Measurements from ENCODE around the gene POU2AF2.
A peak's percentile ranks its signal among the peaks of the same experiment; 100 is the strongest.
"Not testable (repeated sequence)": the region's sequence is repeated elsewhere in the genome, so short reads cannot be mapped to it uniquely, and the experiment has no call there.

Gene POU2AF2

GRCh38 chr11:111303461-111303860, 57.9 kb downstream of the POU2AF2 start:
- DNase-seq (ENCODE audit: low spot score) = no peak

- DNase-seq (ENCODE audit: low spot score) = no peak
Measured at GRCh38 chr11:111305162-111305802, 59.8 kb downstream of the POU2AF2 start.

DNA sequence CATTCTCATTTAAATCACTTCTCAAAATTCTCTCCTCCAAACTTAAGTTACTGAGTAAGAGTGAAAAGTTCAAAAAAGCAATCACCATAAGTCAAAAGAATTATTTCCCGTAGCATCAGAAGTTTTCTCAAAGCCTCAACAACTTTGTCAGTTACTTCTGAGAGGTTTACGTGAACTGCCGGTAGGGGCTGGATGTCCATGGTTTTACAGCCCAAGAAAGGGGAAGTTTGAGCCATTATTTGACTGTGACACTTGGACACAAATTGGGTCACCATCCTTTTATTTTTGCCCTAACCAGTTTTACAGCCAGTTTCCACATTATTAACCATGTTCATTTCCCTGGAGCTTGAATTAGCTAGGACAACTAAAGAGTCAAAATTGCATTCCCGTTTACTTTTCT, 60.4 kb downstream of the POU2AF2 start:
- no peak for DNase-seq (ENCODE audit: low spot score)

GRCh38 chr11:111306321-111306720, 60.8 kb downstream of the POU2AF2 start:
- no peak for DNase-seq (ENCODE audit: low spot score)

DNA sequence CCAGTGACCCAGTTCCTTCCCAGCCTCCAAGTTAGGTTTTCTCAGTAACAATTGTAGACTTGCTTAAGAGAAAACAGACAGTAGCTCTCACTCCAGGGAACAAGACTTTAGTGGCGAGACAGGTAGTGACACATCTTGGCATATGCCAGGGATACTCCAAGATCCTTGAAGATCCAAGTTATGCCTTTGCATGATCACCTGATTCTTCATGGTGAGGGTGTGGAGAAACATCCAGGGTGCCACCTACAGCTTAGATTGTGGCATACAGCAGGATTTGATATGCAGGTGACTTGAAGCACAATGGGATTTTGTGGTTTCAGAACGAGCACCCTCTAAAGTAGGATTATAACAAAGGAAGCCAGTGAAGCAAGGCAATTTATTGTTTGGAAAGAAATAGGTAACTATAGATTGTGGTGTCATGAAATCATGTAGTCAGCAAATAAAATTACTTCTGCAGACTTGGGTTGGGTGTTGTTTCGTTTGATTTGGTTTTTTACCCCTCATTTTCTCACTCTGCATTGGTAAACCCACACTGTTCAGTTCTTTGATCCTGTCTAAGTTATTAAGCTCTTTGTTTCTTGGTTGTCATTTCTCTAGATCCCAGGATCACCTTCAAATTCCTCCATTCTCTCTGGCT, 62.1 kb downstream of the POU2AF2 start:
- no peak for DNase-seq (ENCODE audit: low spot score)

DNA sequence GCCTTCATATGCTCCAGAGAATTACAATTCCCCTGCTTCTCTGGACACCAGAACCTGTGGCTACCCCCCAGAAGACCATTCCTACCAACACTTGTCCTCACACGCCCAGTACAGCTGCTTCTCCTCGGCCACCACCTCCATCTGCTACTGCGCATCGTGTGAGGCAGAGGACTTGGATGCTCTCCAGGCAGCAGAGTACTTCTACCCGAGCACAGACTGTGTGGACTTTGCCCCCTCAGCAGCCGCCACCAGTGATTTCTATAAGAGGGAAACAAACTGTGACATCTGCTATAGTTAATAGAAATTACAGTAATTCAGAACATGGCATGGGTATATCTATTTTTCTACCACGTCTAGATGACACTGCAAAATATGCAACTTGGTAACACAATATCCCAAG, 62.6 kb downstream of the POU2AF2 start:
- no peak for DNase-seq (ENCODE audit: low spot score)

- DNase-seq (ENCODE audit: low spot score) = no peak
Measured at GRCh38 chr11:111309215-111309915, 63.8 kb downstream of the POU2AF2 start.

DNA sequence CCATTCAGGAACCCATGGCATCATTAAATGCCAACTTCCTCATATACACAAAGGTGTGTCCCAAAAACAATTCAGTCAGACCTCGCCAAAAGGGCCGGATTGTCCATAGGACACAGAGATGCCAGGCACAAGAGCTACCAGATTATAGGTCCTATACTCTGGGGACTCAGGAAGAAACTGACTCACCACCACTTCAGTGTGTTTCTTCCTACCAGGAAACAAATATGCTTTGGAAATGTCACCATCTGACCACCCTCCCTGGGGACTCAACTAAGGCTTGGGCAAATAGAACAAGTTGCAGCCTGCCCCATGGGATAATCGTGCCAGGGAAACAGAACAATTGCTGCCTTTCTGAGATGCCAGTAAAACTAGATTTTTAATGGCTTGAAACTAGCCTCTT, 64.6 kb downstream of the POU2AF2 start:
- no peak for DNase-seq (ENCODE audit: low spot score)

- DNase-seq (ENCODE audit: low spot score) = no peak
Measured at GRCh38 chr11:111310723-111311122, 65.2 kb downstream of the POU2AF2 start.

DNA sequence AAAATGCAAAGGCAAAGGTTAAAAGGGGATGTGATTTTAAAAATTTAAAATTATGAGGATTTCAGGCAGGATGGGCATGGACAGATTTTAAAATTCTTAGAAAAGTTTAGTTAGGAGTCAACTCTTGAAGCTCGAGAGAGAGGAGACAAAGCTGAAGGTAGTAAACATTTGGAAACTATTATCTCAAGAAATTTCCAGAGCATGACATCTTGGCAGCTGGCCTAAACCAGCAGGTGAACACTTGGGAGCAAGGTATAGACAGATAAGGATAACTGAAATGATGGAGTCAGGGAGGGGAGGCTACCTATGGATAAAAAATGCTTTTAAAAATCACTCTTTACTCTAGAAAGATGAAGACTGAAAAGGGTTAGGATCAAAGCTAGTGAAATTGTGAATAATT, 66.6 kb downstream of the POU2AF2 start:
- no peak for DNase-seq (ENCODE audit: low spot score)

DNA sequence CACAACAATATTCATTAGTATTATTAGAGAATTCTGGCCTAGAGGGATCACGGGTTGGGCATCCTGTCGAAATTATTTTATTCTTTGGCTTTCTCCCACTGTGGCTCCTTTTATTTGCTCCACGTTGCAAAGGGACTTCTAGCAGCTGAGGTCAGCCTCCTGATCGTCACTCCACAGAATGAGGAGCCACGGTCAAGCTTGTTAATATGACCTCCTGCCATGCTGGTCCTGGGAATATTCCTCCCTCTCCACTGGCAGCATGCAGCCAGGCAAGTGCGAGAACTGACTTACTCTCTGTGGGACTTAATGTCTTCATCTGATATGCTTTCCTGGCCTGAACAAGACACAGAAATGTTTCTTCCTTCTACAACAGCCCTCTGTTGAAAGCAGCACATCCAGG, 73.8 kb downstream of the POU2AF2 start:
- no peak for DNase-seq (ENCODE audit: low spot score)

GRCh38 chr11:111320199-111320598, 74.7 kb downstream of the POU2AF2 start:
- not testable (repeated sequence) for DNase-seq (ENCODE audit: low spot score)

- no peak for DNase-seq (ENCODE audit: low spot score)
Measured at GRCh38 chr11:111320728-111321568, 75.4 kb downstream of the POU2AF2 start.

DNA sequence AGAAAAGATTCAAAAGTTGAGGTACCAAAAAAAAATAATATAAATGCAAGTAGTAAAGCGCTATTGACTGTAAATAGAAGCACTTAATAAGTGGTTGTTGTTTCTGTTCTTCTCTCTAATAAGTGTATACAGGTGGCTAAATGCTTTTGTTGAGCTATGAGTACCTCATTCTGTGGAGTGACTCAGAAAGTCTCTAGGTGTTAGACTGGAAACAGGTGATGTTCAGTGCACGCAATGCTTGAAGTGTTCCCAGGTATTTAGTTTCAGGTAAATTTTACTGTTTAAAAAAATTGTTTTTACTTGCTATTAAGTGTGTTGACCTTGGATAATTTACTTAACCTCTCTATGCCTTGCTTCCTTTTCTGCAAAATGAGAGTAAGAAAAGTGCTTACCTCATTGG, 77.0 kb downstream of the POU2AF2 start:
- no peak for DNase-seq (ENCODE audit: low spot score)

- DNase-seq (ENCODE audit: low spot score) = no peak
Measured at GRCh38 chr11:111324277-111324720, 78.8 kb downstream of the POU2AF2 start.

DNA sequence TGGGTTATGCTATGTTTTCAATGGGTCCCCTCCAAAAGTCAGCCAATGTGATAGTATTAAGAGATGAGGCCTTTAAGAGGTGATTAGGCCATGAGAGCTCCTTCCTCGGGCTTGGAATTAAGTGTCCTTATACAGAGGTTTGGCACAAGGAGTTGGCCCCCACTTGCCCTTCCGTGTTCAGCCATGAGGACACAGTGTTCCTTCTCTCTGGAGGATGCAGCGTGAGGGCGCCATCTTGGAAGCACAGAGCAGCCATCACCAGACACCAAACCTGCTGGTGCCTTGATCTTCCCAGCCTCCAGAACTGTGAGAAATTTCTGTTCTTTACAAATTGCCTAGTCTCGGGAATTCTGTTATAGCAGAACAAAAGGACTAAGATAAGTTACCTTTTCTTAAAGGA, 79.7 kb downstream of the POU2AF2 start:
- no peak for DNase-seq (ENCODE audit: low spot score)

GRCh38 chr11:111326824-111327223, 81.3 kb downstream of the POU2AF2 start:
- no peak for DNase-seq (ENCODE audit: low spot score)

GRCh38 chr11:111327908-111328624, 82.5 kb downstream of the POU2AF2 start:
- DNase-seq (ENCODE audit: low spot score) = peak; percentile 16

- DNase-seq (ENCODE audit: low spot score) = peak; percentile 66
Measured at GRCh38 chr11:111329306-111330204, 84.0 kb downstream of the POU2AF2 start.

DNA sequence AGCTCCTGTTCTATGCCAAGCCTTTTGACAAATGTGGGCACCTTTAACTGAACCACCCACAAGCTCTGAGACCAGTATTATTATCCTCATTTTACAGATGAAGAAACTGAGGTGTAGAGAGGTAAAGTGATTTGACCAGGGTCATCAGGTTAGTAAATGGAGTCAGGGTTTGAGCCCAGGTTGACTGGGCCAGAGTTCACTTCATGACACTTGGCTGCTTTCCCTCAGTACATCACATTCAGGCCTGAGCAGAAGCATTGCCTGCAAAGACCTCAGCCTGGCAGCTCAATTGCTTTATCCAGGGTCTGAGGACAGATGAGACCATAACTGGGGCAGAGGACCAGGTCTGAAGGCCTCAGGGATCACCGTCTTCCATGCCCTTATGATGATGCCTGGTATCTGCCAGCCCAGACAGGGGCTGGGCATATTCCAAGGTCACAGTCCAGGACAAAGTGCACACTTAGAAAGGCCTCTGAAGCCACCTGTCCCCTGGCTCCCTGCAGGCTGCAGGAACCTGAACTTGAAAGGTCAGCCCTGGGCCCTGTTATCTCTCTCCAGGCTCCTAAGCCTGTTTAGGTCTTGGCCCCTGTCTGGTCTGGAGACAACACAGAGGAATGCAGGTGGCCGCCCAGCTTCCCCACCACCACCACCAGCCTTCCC, 84.8 kb downstream of the POU2AF2 start:
- no peak for DNase-seq (ENCODE audit: low spot score)
